MG63 (cell line): ENCODE measurements around the gene VPS45. TPM values are rescaled to one million over a fixed set of nuclear protein-coding genes. Genes with fewer than 3 reads are reported as not detected.
"Not testable (repeated sequence)": the region's sequence is repeated elsewhere in the genome, so short reads cannot be mapped to it uniquely, and the experiment has no call there.

Source experiments
- DNase-seq: peaks from one replicate; pipeline ENCODE4 v3.0.0-alpha.2; 2020
- H3K27me3 ChIP-seq: fragments of 250-450 bp; sonication (Bioruptor Pico); 2 replicates; pipeline ENCODE4 v1.5.1; 2020; ENCODE audit warnings: mild to moderate bottlenecking, moderate library complexity
- H3K36me3 ChIP-seq: fragments of 250-450 bp; sonication (Bioruptor Pico); 2 replicates; pipeline ENCODE4 v1.5.1; 2020; ENCODE audit warnings: mild to moderate bottlenecking, moderate library complexity
- H3K4me3 ChIP-seq: fragments of 250-450 bp; sonication (Bioruptor Pico); 2 replicates; pipeline ENCODE4 v1.5.1; 2020; ENCODE audit warnings: mild to moderate bottlenecking, moderate library complexity
- H3K9me3 ChIP-seq: fragments of 250-450 bp; sonication (Bioruptor Pico); 2 replicates; pipeline ENCODE4 v1.5.1; 2020; ENCODE audit warnings: mild to moderate bottlenecking, moderate library complexity
- total RNA-seq: library from RNA; depleted of rRNA; stranded (reverse); fragments of >200 nt; shearing (Covaris generic); gene quantifications from 2 replicates; pipeline ENCODE4 v1.2.3, GENCODE V29; 2014; ENCODE audit warnings: low replicate concordance

VPS45 gene
- total RNA-seq, 1 experiment from 2014 or later = 26.4 TPM

GRCh38 chr1:150094734-150095265, 27.2 kb downstream of the VPS45 start:
- no peaks in the 10 kb centered on the region; the same call in 1 of the 2 replicates for H3K9me3 ChIP-seq
- H3K27me3 ChIP-seq = no peaks in the 10 kb centered on the region
- peaks cover 40% of the 10 kb centered on the region for H3K36me3 ChIP-seq
- no peak for DNase-seq
- H3K4me3 ChIP-seq = no peak overlapping the region

- Histone ChIP-seq H3K27me3 (no peaks in the 10 kb centered on the region), H3K36me3 (peaks cover 30% of the 10 kb centered on the region), H3K9me3 (no peaks in the 10 kb centered on the region; the same call in none of the 2 replicates), H3K4me3 (no peak overlapping the region)
- DNase-seq = no peak
Measured at GRCh38 chr1:150102986-150103385, 35.4 kb downstream of the VPS45 start.

GRCh38 chr1:150106341-150106740, 38.8 kb downstream of the VPS45 start:
- peaks cover 16% of the 10 kb centered on the region for H3K36me3 ChIP-seq
- no peaks in the 10 kb centered on the region; the same call in 1 of the 2 replicates for H3K9me3 ChIP-seq
- no peak overlapping the region for H3K4me3 ChIP-seq
- DNase-seq = no peak
- H3K27me3 ChIP-seq = no peaks in the 10 kb centered on the region

GRCh38 chr1:150109586-150109985, 42.0 kb downstream of the VPS45 start:
- Histone ChIP-seq H3K36me3 (peaks cover 39% of the 10 kb centered on the region), H3K4me3 (no peak overlapping the region), H3K9me3 (peaks cover 5% of the 10 kb centered on the region), H3K27me3 (no peaks in the 10 kb centered on the region)
- DNase-seq = no peak

- DNase-seq = no peak
- Histone ChIP-seq H3K36me3 (peaks cover 38% of the 10 kb centered on the region), H3K4me3 (no peak overlapping the region), H3K27me3 (no peaks in the 10 kb centered on the region), H3K9me3 (peaks cover 8% of the 10 kb centered on the region)
Measured at GRCh38 chr1:150110116-150110515, 42.5 kb downstream of the VPS45 start.

GRCh38 chr1:150111670-150112069, 44.1 kb downstream of the VPS45 start:
- Histone ChIP-seq H3K36me3 (peaks cover 39% of the 10 kb centered on the region), H3K4me3 (no peak overlapping the region), H3K9me3 (peaks cover 11% of the 10 kb centered on the region), H3K27me3 (no peaks in the 10 kb centered on the region)
- no peak for DNase-seq

GRCh38 chr1:150115121-150115520, 47.5 kb downstream of the VPS45 start:
- Histone ChIP-seq H3K27me3 (no peaks in the 10 kb centered on the region), H3K9me3 (peaks cover 11% of the 10 kb centered on the region), H3K4me3 (no peak overlapping the region), H3K36me3 (peaks cover 39% of the 10 kb centered on the region)
- no peak for DNase-seq

- Histone ChIP-seq H3K4me3 (no peak overlapping the region), H3K9me3 (peaks cover 9% of the 10 kb centered on the region), H3K27me3 (no peaks in the 10 kb centered on the region), H3K36me3 (peaks cover 9% of the 10 kb centered on the region)
- DNase-seq = no peak
Measured at GRCh38 chr1:150118716-150119115, 51.1 kb downstream of the VPS45 start.

- Histone ChIP-seq H3K27me3 (no peaks in the 10 kb centered on the region), H3K9me3 (no peaks in the 10 kb centered on the region), H3K4me3 (no peak overlapping the region), H3K36me3 (no peaks in the 10 kb centered on the region; the same call in none of the 2 replicates)
- DNase-seq = no peak
Measured at GRCh38 chr1:150121236-150121862, 53.8 kb downstream of the VPS45 start.

GRCh38 chr1:150126811-150127210, 59.2 kb downstream of the VPS45 start:
- H3K36me3 ChIP-seq = no peaks in the 10 kb centered on the region; the same call in 1 of the 2 replicates
- DNase-seq = no peak
- no peaks in the 10 kb centered on the region for H3K27me3 ChIP-seq
- no peak overlapping the region for H3K4me3 ChIP-seq
- no peaks in the 10 kb centered on the region for H3K9me3 ChIP-seq

- Histone ChIP-seq H3K36me3 (no peaks in the 10 kb centered on the region), H3K4me3 (no peak overlapping the region), H3K9me3 (no peaks in the 10 kb centered on the region), H3K27me3 (no peaks in the 10 kb centered on the region)
- no peak for DNase-seq
Measured at GRCh38 chr1:150127464-150127863, 59.9 kb downstream of the VPS45 start.

- Histone ChIP-seq H3K4me3 (no peak overlapping the region), H3K36me3 (no peaks in the 10 kb centered on the region), H3K27me3 (no peaks in the 10 kb centered on the region), H3K9me3 (no peaks in the 10 kb centered on the region)
- peak; percentile 25 for DNase-seq
Measured at GRCh38 chr1:150127868-150128267, 60.3 kb downstream of the VPS45 start.

GRCh38 chr1:150132372-150132771, 64.8 kb downstream of the VPS45 start:
- H3K36me3 ChIP-seq = no peaks in the 10 kb centered on the region
- no peak overlapping the region for H3K4me3 ChIP-seq

GRCh38 chr1:150134537-150134936, 67.0 kb downstream of the VPS45 start:
- Histone ChIP-seq H3K9me3 (no peaks in the 10 kb centered on the region), H3K27me3 (no peaks in the 10 kb centered on the region), H3K4me3 (no peak overlapping the region), H3K36me3 (no peaks in the 10 kb centered on the region)
- DNase-seq = no peak

More at GRCh38 chr1:150132372-150132771, 64.8 kb downstream of the VPS45 start:
- DNase-seq = no peak
- H3K27me3 ChIP-seq = no peaks in the 10 kb centered on the region
- no peaks in the 10 kb centered on the region for H3K9me3 ChIP-seq

- H3K9me3 ChIP-seq, H3K36me3 ChIP-seq, H3K27me3 ChIP-seq, H3K4me3 ChIP-seq: not testable (repeated sequence)
- peak; percentile 66 for DNase-seq
Measured at GRCh38 chr1:150135400-150135799, 67.8 kb downstream of the VPS45 start.

- H3K27me3 ChIP-seq = no peaks in the 10 kb centered on the region
- no peak for DNase-seq
- no peak overlapping the region for H3K4me3 ChIP-seq
- no peaks in the 10 kb centered on the region for H3K36me3 ChIP-seq
- no peaks in the 10 kb centered on the region for H3K9me3 ChIP-seq
Measured at GRCh38 chr1:150138044-150138443, 70.5 kb downstream of the VPS45 start.

- H3K36me3 ChIP-seq = no peaks in the 10 kb centered on the region
- H3K9me3 ChIP-seq = no peaks in the 10 kb centered on the region
- no peak overlapping the region for H3K4me3 ChIP-seq
- H3K27me3 ChIP-seq = no peaks in the 10 kb centered on the region
- DNase-seq = no peak
Measured at GRCh38 chr1:150141452-150141851, 73.9 kb downstream of the VPS45 start.

GRCh38 chr1:150142083-150142482, 74.5 kb downstream of the VPS45 start:
- no peak for DNase-seq
- Histone ChIP-seq H3K4me3 (no peak overlapping the region), H3K36me3 (no peaks in the 10 kb centered on the region), H3K27me3 (no peaks in the 10 kb centered on the region), H3K9me3 (no peaks in the 10 kb centered on the region)
